ENCODE data around the gene UNC5C. TPM values are rescaled to one million over a fixed set of nuclear protein-coding genes. Genes with fewer than 3 reads are reported as not detected.

UNC5C gene
- total RNA-seq, 1 donor from 2014 or later: 12.0 TPM

DNA sequence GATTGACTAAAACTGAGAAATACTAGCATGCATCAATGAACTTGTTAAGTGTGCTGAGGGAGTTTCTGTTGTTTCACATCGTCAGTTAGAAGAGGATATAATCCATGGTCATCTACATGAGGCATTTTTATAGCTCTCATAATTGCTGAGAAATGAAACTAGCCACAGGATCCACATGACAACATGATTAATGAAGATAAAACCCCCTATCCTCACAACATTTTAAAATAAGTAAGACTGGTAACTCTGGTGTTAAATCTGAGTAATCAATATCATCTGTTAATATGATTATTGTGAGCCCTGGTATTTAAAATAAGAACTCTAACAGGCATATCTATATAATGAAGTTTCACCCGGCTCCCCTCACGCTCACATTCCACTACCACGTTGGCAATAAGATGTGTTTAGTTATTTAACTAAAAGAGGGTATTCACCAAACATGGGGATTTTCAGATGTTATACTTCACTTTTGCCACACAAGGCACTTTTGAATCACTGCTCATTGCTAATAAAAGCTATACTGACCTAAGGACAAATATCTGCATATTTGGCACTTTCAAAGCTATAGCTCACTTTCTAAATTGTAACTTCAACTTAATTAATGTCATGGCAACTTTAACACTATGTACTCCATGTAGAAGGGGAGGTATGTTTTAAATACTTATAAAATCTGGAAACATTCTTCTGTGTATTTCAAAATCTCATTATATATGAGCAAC, 6.7 kb downstream of the UNC5C start:
- H3K4me3 ChIP-seq: no peak overlapping the region
- no peaks in the 10 kb centered on the region for H3K4me1 ChIP-seq
- no peaks in the 10 kb centered on the region for H3K27me3 ChIP-seq
- no peak for DNase-seq (ENCODE audit: extremely low spot score in 2 of 2)
- H3K36me3 ChIP-seq: no peaks in the 10 kb centered on the region
- TF ChIP-seq, protein P1, sequence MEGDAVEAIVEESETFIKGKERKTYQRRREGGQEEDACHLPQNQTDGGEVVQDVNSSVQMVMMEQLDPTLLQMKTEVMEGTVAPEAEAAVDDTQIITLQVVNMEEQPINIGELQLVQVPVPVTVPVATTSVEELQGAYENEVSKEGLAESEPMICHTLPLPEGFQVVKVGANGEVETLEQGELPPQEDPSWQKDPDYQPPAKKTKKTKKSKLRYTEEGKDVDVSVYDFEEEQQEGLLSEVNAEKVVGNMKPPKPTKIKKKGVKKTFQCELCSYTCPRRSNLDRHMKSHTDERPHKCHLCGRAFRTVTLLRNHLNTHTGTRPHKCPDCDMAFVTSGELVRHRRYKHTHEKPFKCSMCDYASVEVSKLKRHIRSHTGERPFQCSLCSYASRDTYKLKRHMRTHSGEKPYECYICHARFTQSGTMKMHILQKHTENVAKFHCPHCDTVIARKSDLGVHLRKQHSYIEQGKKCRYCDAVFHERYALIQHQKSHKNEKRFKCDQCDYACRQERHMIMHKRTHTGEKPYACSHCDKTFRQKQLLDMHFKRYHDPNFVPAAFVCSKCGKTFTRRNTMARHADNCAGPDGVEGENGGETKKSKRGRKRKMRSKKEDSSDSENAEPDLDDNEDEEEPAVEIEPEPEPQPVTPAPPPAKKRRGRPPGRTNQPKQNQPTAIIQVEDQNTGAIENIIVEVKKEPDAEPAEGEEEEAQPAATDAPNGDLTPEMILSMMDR (IDR thresholded peaks at IDR 0.05): no peak
- TF ChIP-seq POLR2AphosphoS5 (IDR thresholded peaks at IDR 0.05; ENCODE audit: insufficient read depth in 1 of 2, low read depth in 1 of 2): no peak
- no peak for TF ChIP-seq POLR2A (IDR thresholded peaks at IDR 0.05)
- H3K9me3 ChIP-seq: no peaks in the 10 kb centered on the region
- H3K27ac ChIP-seq: no peak overlapping the region
- intact Hi-C loops (cut with DNase I): no loop called here

GRCh38 chr4:95541094-95541493, 7.7 kb downstream of the UNC5C start:
- no peaks in the 10 kb centered on the region for H3K27me3 ChIP-seq
- H3K9me3 ChIP-seq: no peaks in the 10 kb centered on the region
- DNase-seq (ENCODE audit: extremely low spot score in 2 of 2): no peak
- TF ChIP-seq POLR2AphosphoS5 (IDR thresholded peaks at IDR 0.05; ENCODE audit: insufficient read depth in 1 of 2, low read depth in 1 of 2) (no peak), POLR2A (IDR thresholded peaks at IDR 0.05) (no peak)
- TF ChIP-seq, protein P1 (IDR thresholded peaks at IDR 0.05): no peak
- H3K36me3 ChIP-seq: no peaks in the 10 kb centered on the region
- no peak overlapping the region for H3K4me3 ChIP-seq
- intact Hi-C loops (cut with DNase I): no loop called here
- no peaks in the 10 kb centered on the region for H3K4me1 ChIP-seq
- H3K27ac ChIP-seq: no peak overlapping the region

GRCh38 chr4:95540227-95540626, 8.5 kb downstream of the UNC5C start:
- no peaks in the 10 kb centered on the region for H3K27me3 ChIP-seq
- intact Hi-C loops (cut with DNase I): no loop called here
- no peaks in the 10 kb centered on the region for H3K4me1 ChIP-seq
- no peaks in the 10 kb centered on the region for H3K9me3 ChIP-seq
- no peak overlapping the region for H3K27ac ChIP-seq
- no peak overlapping the region for H3K4me3 ChIP-seq
- TF ChIP-seq POLR2A (IDR thresholded peaks at IDR 0.05) (no peak), POLR2AphosphoS5 (IDR thresholded peaks at IDR 0.05; ENCODE audit: insufficient read depth in 1 of 2, low read depth in 1 of 2) (no peak)
- TF ChIP-seq, protein P1 (IDR thresholded peaks at IDR 0.05): no peak
- H3K36me3 ChIP-seq: no peaks in the 10 kb centered on the region
- DNase-seq (ENCODE audit: extremely low spot score in 2 of 2): no peak

- H3K27me3 ChIP-seq: no peaks in the 10 kb centered on the region
- intact Hi-C loops (cut with DNase I): no loop called here
- no peaks in the 10 kb centered on the region for H3K4me1 ChIP-seq
- no peak overlapping the region for H3K27ac ChIP-seq
- H3K36me3 ChIP-seq: no peaks in the 10 kb centered on the region
- no peak for DNase-seq (ENCODE audit: extremely low spot score in 2 of 2)
- H3K9me3 ChIP-seq: no peaks in the 10 kb centered on the region
- TF ChIP-seq POLR2AphosphoS5 (IDR thresholded peaks at IDR 0.05; ENCODE audit: insufficient read depth in 1 of 2, low read depth in 1 of 2) (no peak), POLR2A (IDR thresholded peaks at IDR 0.05) (no peak)
- TF ChIP-seq, protein P1 (IDR thresholded peaks at IDR 0.05): no peak
- no peak overlapping the region for H3K4me3 ChIP-seq
Measured at GRCh38 chr4:95539106-95539505, 9.7 kb downstream of the UNC5C start.

DNA sequence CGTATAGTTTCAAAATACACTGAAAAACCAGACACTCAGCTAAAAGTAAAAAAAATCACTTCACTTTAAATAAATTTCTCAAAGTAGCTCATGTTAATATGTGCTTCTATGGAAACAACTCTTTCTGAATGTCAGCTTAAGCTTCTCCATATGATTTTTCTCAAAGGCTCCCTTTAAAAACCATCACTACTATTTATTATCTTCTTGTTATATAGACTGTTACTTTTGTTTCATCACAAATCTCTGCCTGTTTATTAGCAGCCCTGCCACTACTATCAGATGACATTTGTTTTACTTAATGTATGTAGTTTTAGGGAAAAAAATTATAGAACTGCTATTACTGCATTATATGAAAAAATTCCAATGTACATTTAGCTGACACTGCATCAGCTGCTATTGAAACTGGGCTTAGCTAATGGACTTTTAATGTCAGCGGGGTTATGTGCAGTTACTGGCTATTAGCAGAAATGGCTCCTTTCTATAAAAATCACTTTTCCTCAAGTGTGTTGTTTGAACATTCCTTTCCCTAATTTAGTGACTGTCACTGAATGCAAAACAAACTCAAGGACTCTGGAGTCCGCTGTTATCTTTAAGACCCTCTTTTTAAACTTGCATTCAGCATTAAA, 10.8 kb downstream of the UNC5C start:
- H3K9me3 ChIP-seq: no peaks in the 10 kb centered on the region
- TF ChIP-seq POLR2A (IDR thresholded peaks at IDR 0.05): no peak
- TF ChIP-seq POLR2AphosphoS5 (IDR thresholded peaks at IDR 0.05; ENCODE audit: insufficient read depth in 1 of 2, low read depth in 1 of 2): no peak
- TF ChIP-seq, protein P1 (IDR thresholded peaks at IDR 0.05): no peak
- DNase-seq (ENCODE audit: extremely low spot score in 2 of 2): no peak
- no peaks in the 10 kb centered on the region for H3K27me3 ChIP-seq
- H3K4me3 ChIP-seq: no peak overlapping the region
- H3K27ac ChIP-seq: no peak overlapping the region
- intact Hi-C loops (cut with DNase I): no loop called here
- no peaks in the 10 kb centered on the region for H3K36me3 ChIP-seq
- no peaks in the 10 kb centered on the region for H3K4me1 ChIP-seq

All from vagina (tissue), 2 donors.